Bronchial epithelial cell (primary cell): ENCODE measurements around the gene CEP170. TPM values are rescaled to one million over a fixed set of nuclear protein-coding genes. Genes with fewer than 3 reads are reported as not detected.
"Not testable (repeated sequence)": the region's sequence is repeated elsewhere in the genome, so short reads cannot be mapped to it uniquely, and the experiment has no call there.

Experiments
- DNase-seq: peaks from one replicate; pipeline ENCODE4 v3.0.0-alpha.2; 2010; ENCODE audit warnings: low read depth
- FAIRE-seq: peaks from 2 replicates; lab custom pipeline; 2011; peaks lifted over from hg19 to GRCh38; lab: Jason Lieb, UNC
- H3K27me3 ChIP-seq: 2 replicates; pipeline ENCODE4 v1.5.1; 2011; ENCODE audit warnings: low read length; ENCODE audit not compliant: control insufficient read depth, insufficient read depth
- H3K36me3 ChIP-seq: 2 replicates; pipeline ENCODE4 v1.5.1; 2011; ENCODE audit warnings: low read length; ENCODE audit not compliant: control insufficient read depth, insufficient read depth
- H3K4me3 ChIP-seq: 2 replicates; pipeline ENCODE4 v1.5.1; 2011; ENCODE audit warnings: mild to moderate bottlenecking, low read depth, low read length, control low read depth
- total RNA-seq: library from RNA; depleted of rRNA; stranded (reverse); fragments of >200 nt; gene quantifications from 2 replicates; pipeline ENCODE4 v1.2.1, GENCODE V29; 2014

CEP170 gene
- total RNA-seq, 1 donor from 2014 or later = 21.6 TPM

DNA sequence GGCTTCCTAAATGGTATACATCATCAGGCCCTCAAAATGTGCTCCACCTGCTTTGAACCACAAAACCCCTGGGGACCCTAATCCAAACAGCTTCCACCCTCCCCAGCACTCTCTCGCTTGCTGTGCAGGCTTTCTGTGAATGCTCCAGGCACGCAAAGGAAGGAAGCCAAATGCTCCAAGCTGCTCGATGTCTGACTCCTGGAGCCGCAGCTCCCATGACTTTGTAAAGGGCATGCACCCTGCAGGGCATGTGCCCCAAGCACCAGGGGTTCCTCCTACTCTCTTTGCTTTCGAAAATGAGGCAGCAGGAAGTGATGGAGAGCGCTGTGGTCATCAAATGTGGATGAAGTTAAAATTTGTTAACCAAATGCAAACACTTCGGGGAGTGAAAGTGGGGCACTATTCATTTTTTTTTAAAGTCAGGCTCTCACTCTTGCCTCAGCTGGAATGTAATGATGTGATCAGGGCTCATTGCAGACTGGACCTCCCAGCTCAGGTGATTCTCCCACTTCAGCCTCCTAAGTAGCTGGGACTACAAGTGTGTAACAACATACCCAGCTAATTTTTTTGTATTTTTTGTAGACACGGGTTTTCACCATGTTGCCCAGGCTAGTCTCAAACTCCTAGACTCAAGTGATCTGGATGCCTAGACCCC is 140.9 kb downstream of the CEP170 start:
- FAIRE-seq, H3K36me3 ChIP-seq, H3K27me3 ChIP-seq, DNase-seq, H3K4me3 ChIP-seq: not testable (repeated sequence)

DNA sequence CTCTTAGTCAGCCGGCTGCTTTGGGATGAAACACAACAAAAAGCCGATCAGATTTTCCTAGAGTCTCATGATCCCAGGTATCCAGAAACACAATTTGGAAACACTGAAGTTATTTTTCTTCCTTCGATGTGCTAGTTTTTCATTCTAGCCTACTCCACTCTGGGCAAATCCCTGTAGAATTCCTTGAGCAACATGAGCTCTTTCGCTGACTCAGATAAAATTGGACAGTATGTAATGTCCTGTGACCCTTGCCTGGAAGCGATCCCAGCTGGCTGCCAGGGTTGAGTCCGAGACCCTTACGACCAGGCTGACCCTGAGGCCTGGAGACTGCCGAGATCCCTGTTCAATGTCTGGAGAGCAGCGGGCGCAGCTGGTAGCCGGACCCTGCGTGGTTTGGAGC is 147.9 kb downstream of the CEP170 start:
- not testable (repeated sequence) for DNase-seq, H3K27me3 ChIP-seq, H3K4me3 ChIP-seq, H3K36me3 ChIP-seq, FAIRE-seq

DNA sequence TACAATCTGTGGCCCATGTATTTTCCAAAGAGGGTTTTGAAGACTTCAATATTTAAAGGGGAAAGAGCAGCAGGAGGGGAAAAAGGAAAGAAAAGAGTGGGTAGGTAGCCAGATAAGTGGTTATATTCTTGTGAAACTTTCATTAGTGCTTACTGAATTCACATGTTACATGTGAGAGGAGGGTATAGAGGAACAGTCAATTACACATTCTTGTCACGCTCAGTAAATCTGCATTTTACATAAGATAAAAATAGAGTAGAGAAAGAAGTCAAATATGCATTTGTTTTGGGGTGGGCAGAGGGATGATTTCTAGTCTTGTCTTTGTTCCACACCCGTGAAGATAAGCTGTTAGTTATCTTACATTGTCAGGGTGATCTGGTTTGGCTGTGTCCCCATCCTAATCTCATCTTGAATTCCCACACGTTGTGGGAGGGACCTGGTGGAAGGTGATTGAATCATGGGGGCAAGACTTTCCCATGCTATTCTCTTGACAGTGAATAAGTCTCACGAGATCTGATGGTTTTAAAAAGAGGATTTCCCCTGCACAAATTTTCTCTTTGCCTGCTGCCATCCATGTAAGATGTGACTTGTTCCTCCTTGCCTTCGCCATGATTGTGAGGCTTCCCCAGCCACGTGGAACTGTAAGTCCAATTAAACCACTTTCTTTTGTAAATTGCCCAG is 149.3 kb downstream of the CEP170 start:
- not testable (repeated sequence) for FAIRE-seq, DNase-seq, H3K36me3 ChIP-seq, H3K27me3 ChIP-seq, H3K4me3 ChIP-seq

DNA sequence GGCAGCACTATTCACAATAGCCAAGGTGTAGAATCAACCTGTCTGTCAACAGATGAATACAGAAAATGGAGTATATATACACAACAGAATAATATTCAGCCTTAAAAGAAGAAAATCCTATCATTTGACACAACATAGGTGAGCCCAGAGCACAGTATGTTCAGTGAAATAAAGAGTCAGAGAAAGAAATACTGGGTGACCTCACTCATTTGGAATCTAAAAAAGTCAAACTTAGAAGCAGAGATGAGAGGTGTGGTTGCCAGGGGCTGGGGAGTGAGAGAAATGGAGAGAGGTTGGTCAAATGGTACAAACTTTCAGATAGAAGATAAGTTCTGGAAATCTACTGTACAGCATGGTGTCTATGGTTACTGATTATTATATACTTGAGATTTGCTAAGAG is 150.0 kb downstream of the CEP170 start:
- peak; percentile 14 for DNase-seq
- not testable (repeated sequence) for H3K4me3 ChIP-seq, H3K36me3 ChIP-seq, FAIRE-seq, H3K27me3 ChIP-seq

- H3K27me3 ChIP-seq, DNase-seq, H3K36me3 ChIP-seq, H3K4me3 ChIP-seq: not testable (repeated sequence)
- FAIRE-seq = peak; percentile 55
Observed at GRCh38 chr1:243104452-243104851, 150.6 kb downstream of the CEP170 start.

GRCh38 chr1:243101551-243102050 is 153.5 kb downstream of the CEP170 start:
- not testable (repeated sequence) for H3K36me3 ChIP-seq, DNase-seq, H3K27me3 ChIP-seq, FAIRE-seq
- peak overlapping the region; percentile 36 for H3K4me3 ChIP-seq

- not testable (repeated sequence) for H3K4me3 ChIP-seq, H3K27me3 ChIP-seq, FAIRE-seq, DNase-seq, H3K36me3 ChIP-seq
Observed at GRCh38 chr1:243087368-243087767, 167.7 kb downstream of the CEP170 start.

Other genes starting within 250 kb of the CEP170 start
- 32.4 and 42.6 TPM in 2 replicates for gene SDCCAG8, start 760 bp upstream of the CEP170 start, total RNA-seq